H1 (cell line): ENCODE measurements around the gene SLC25A6. TPM values are rescaled to one million over a fixed set of nuclear protein-coding genes. Genes with fewer than 3 reads are reported as not detected.

Experiments
- CTCF ChIA-PET: fragments of 300-600 bp; sonication (Branson Sonifier 250); formaldehyde crosslinking; loops from one replicate; lab custom pipeline; 2021; ENCODE audit not compliant: partially characterized antibody; lab: Charles Lee
- POLR2A ChIA-PET: fragments of 300-600 bp; sonication (Branson Sonifier 250); formaldehyde crosslinking; loops from one replicate; lab custom pipeline; 2021; ENCODE audit warnings: inconsistent platforms; ENCODE audit not compliant: partially characterized antibody; lab: Charles Lee
- DNase-seq, 2 experiments: peaks; one replicate each; pipeline versions ENCODE4 v3.0.0 to v3.0.0-alpha.2; 2010 to 2022; ENCODE audit warnings: low spot score in 2 of 2, low read depth in 1 of 2, mixed read lengths in 1 of 2
- FAIRE-seq: peaks from 2 replicates; lab custom pipeline; 2011; peaks lifted over from hg19 to GRCh38; lab: Jason Lieb, UNC
- H2AFZ ChIP-seq: 2 replicates; pipeline ENCODE4 v1.8.1; 2012; ENCODE audit warnings: low read length, inconsistent platforms
- H2AK5ac ChIP-seq: 2 replicates; pipeline ENCODE4 v1.6.1; 2013; ENCODE audit warnings: low read depth, low read length
- H2BK120ac ChIP-seq: replicated peaks from 2 replicates; pipeline ENCODE3; 2013; ENCODE audit warnings: low read depth, low read length, inconsistent platforms
- H2BK12ac ChIP-seq: 2 replicates; pipeline ENCODE4 v1.6.1; 2013; ENCODE audit warnings: low read depth, low read length
- H2BK15ac ChIP-seq: 2 replicates; pipeline ENCODE4 v1.6.1; 2013; ENCODE audit warnings: low read length
- H2BK20ac ChIP-seq: 2 replicates; pipeline ENCODE4 v1.6.1; 2013; ENCODE audit warnings: low read length
- H2BK5ac ChIP-seq: 2 replicates; pipeline ENCODE4 v1.6.1; 2013; ENCODE audit warnings: low read depth, low read length
- H3K14ac ChIP-seq: 2 replicates; pipeline ENCODE4 v1.6.1; 2013; ENCODE audit warnings: inconsistent platforms; ENCODE audit not compliant: insufficient read length
- H3K18ac ChIP-seq: 2 replicates; pipeline ENCODE4 v1.6.1; 2013; ENCODE audit warnings: low read length; ENCODE audit errors: extremely low read depth
- H3K23ac ChIP-seq: 2 replicates; pipeline ENCODE4 v1.6.1; 2013; ENCODE audit warnings: inconsistent platforms; ENCODE audit not compliant: insufficient read length
- H3K23me2 ChIP-seq: 2 replicates; pipeline ENCODE4 v1.6.1; 2013; ENCODE audit warnings: low read depth, low read length
- H3K27ac ChIP-seq: 2 replicates; pipeline ENCODE4 v1.6.1; 2011; ENCODE audit warnings: low read depth, low read length, inconsistent platforms
- H3K27me3 ChIP-seq, 4 experiments: replicated peaks in 1 of 4; 1 replicate in 1 of 4; 2 replicates in 3 of 4; pipeline versions ENCODE4 v1.6.1 to v1.8.1; 2011 to 2013; ENCODE audit warnings: low read length in 3 of 4, mild to moderate bottlenecking in 3 of 4, inconsistent platforms in 2 of 4, mixed read lengths in 2 of 4, moderate library complexity in 1 of 4; ENCODE audit not compliant: control insufficient read depth in 3 of 4, insufficient read depth in 3 of 4; ENCODE audit errors: extremely low read depth in 1 of 4
- H3K36me3 ChIP-seq, 4 experiments: 2 replicates each; pipeline versions ENCODE4 v1.6.1 to v1.8.1; 2011 to 2013; ENCODE audit warnings: mild to moderate bottlenecking in 4 of 4, low read length in 3 of 4, moderate library complexity in 2 of 4, control low read depth in 1 of 4, inconsistent platforms in 1 of 4; ENCODE audit not compliant: insufficient read depth in 4 of 4, control insufficient read depth in 2 of 4
- H3K4ac ChIP-seq: replicated peaks from 2 replicates; pipeline ENCODE3; 2013; ENCODE audit warnings: low read length, low read depth, mixed read lengths, inconsistent platforms; ENCODE audit not compliant: insufficient read length
- H3K4me1 ChIP-seq, 4 experiments: replicated peaks in 1 of 4; 1 replicate in 1 of 4; 2 replicates in 3 of 4; pipeline versions ENCODE4 v1.6.1 to v1.8.1; 2011 to 2013; ENCODE audit warnings: low read length in 3 of 4, inconsistent platforms in 2 of 4, mixed read lengths in 1 of 4; ENCODE audit not compliant: insufficient read depth in 4 of 4, control insufficient read depth in 3 of 4
- H3K4me2 ChIP-seq, 2 experiments: 2 replicates each; pipeline versions ENCODE4 v1.6.1 to v1.8.1; 2011 to 2013; ENCODE audit warnings: low read depth in 2 of 2, low read length in 2 of 2, control low read depth in 1 of 2, inconsistent platforms in 1 of 2, mild to moderate bottlenecking in 1 of 2; ENCODE audit not compliant: insufficient read depth in 1 of 2
- H3K4me3 ChIP-seq, 4 experiments: fragments of 200-600, 300-600 bp in 1 of 4; sonication (generic), shearing (Covaris generic), sonication (Bioruptor Twin) in 1 of 4; 2 replicates each; pipeline versions ENCODE4 v1.5.1 to v1.8.1; 2011 to 2016; ENCODE audit warnings: low read length in 4 of 4, low read depth in 3 of 4, control low read depth in 2 of 4, inconsistent platforms in 2 of 4, mild to moderate bottlenecking in 2 of 4, mixed read lengths in 1 of 4, moderate library complexity in 1 of 4; ENCODE audit not compliant: insufficient read depth in 2 of 4; ENCODE audit errors: extremely low read depth in 1 of 4
- H3K56ac ChIP-seq: replicated peaks from 2 replicates; pipeline ENCODE3; 2013; ENCODE audit warnings: low read depth, mild to moderate bottlenecking, mixed read lengths, low read length, inconsistent platforms; ENCODE audit not compliant: insufficient read length
- H3K79me1 ChIP-seq: 2 replicates; pipeline ENCODE4 v1.6.1; 2013; ENCODE audit warnings: low read depth, low read length, control low read depth
- H3K79me2 ChIP-seq, 2 experiments: 2 replicates each; pipeline versions ENCODE4 v1.6.1 to v1.8.1; 2012 to 2013; ENCODE audit warnings: low read length in 2 of 2, mild to moderate bottlenecking in 2 of 2, inconsistent platforms in 1 of 2; ENCODE audit not compliant: insufficient read depth in 2 of 2, control insufficient read depth in 1 of 2
- H3K9ac ChIP-seq, 4 experiments: replicated peaks in 1 of 4; 1 replicate in 1 of 4; 2 replicates in 3 of 4; pipeline versions ENCODE4 v1.6.1 to v1.8.1; 2011 to 2013; ENCODE audit warnings: low read depth in 3 of 4, low read length in 3 of 4, control low read depth in 2 of 4, mild to moderate bottlenecking in 2 of 4, moderate library complexity in 2 of 4, inconsistent platforms in 1 of 4; ENCODE audit errors: extremely low read depth in 1 of 4
- H3K9me3 ChIP-seq, 2 experiments: 2 replicates each; pipeline versions ENCODE4 v1.6.1 to v1.8.1; 2012 to 2013; ENCODE audit warnings: mild to moderate bottlenecking in 2 of 2, moderate library complexity in 2 of 2, control low read depth in 1 of 2, inconsistent platforms in 1 of 2, low read depth in 1 of 2, low read length in 1 of 2, mixed read lengths in 1 of 2; ENCODE audit not compliant: insufficient read depth in 2 of 2
- H4K20me1 ChIP-seq, 2 experiments: replicated peaks in 1 of 2; 2 replicates each; pipeline versions ENCODE3 to v1.8.1; 2011 to 2013; ENCODE audit warnings: inconsistent platforms in 2 of 2, low read length in 2 of 2, mild to moderate bottlenecking in 1 of 2; ENCODE audit not compliant: insufficient read depth in 2 of 2, control insufficient read depth in 1 of 2
- H4K5ac ChIP-seq: 2 replicates; pipeline ENCODE4 v1.6.1; 2013; ENCODE audit warnings: low read length, low read depth, mixed read lengths, inconsistent platforms; ENCODE audit not compliant: insufficient read length
- H4K8ac ChIP-seq: 2 replicates; pipeline ENCODE4 v1.8.0; 2013; ENCODE audit warnings: mild to moderate bottlenecking, moderate library complexity, low read length, inconsistent platforms; ENCODE audit not compliant: insufficient read depth; ENCODE audit errors: extremely low read depth
- H4K91ac ChIP-seq: replicated peaks from 2 replicates; pipeline ENCODE3; 2013; ENCODE audit warnings: low read length, mixed read lengths, inconsistent platforms; ENCODE audit not compliant: insufficient read length
- ATF2 ChIP-seq: IDR thresholded peaks from 2 replicates; pipeline ENCODE4 v1.6.1; 2012; ENCODE audit warnings: low read length, inconsistent platforms
- EGR1 ChIP-seq: IDR thresholded peaks from 2 replicates; pipeline ENCODE4 v1.6.1; 2011; ENCODE audit warnings: low read depth, low read length, borderline replicate concordance
- KDM5A ChIP-seq: fragments of 200-600 bp; IDR thresholded peaks from 2 replicates; pipeline ENCODE4 v1.7.1; 2012; ENCODE audit warnings: mild to moderate bottlenecking, low read length, inconsistent platforms, mixed read lengths
- MAX ChIP-seq: IDR thresholded peaks from 2 replicates; pipeline ENCODE4 v1.6.1; 2012; ENCODE audit warnings: inconsistent platforms
- POLR2AphosphoS5 ChIP-seq: IDR thresholded peaks from 2 replicates; pipeline ENCODE4 v1.6.1; 2011; ENCODE audit warnings: low read depth, low read length
- SIX5 ChIP-seq: IDR thresholded peaks from 2 replicates; pipeline ENCODE4 v1.6.1; 2011; ENCODE audit warnings: mild to moderate bottlenecking, low read depth, low read length
- TEAD4 ChIP-seq: IDR thresholded peaks from 2 replicates; pipeline ENCODE4 v1.6.1; 2012; ENCODE audit warnings: low read depth, low read length, inconsistent platforms, mixed read lengths
- WGBS, 2 experiments: shearing (Covaris generic) in 1 of 2; methylation state at CpG; one replicate each; pipeline versions ENCODE4 v1.1.6 to v1.1.7; 2013 to 2015; ENCODE audit warnings: low lambda C conversion rate in 2 of 2, mixed read lengths in 2 of 2, inconsistent platforms in 1 of 2, low coverage in 1 of 2, missing lambda C conversion rate in 1 of 2; ENCODE audit not compliant: insufficient replicate concordance in 2 of 2, insufficient coverage in 1 of 2, insufficient read length in 1 of 2; ENCODE audit errors: extremely low coverage in 1 of 2, missing lambda C conversion rate in 1 of 2; 5-methylcytosine and 5-hydroxymethylcytosine counted together
- long read RNA-seq, 2 experiments: library from RNA in 1 of 2; library from capped mRNA in 1 of 2; stranded (forward); transcript quantifications; one replicate each; pipeline ENCODE4 v2.0.0, GENCODE V29; 2021; ENCODE audit warnings: inconsistent platforms in 1 of 2
- polyA minus RNA-seq, 3 experiments: library from RNA; depleted of rRNA, polyadenylated mRNA; stranded (reverse); fragments of >200 nt; gene quantifications; 1 replicate in 2 of 3; 2 replicates in 1 of 3; pipeline ENCODE4 v1.2.3, GENCODE V29; 2011
- polyA plus RNA-seq, 7 experiments: library from polyadenylated mRNA; depleted of rRNA in 3 of 7; stranded (reverse) in 5 of 7; unstranded in 2 of 7; fragments of >200 nt in 5 of 7; fragments of 200-250 nt in 2 of 7; gene quantifications; 1 replicate in 5 of 7; 2 replicates in 1 of 7; 4 replicates in 1 of 7; pipeline versions ENCODE4 v1.2.1 to v1.2.3, GENCODE V29; 2011 to 2013; ENCODE audit warnings: missing spikeins in 2 of 7, mixed read lengths in 2 of 7
- total RNA-seq: library from RNA; stranded (reverse); fragmentation: NEBNext Ultra II Directional; extraction: Animal tissue kit (Norgen Biotek cat#: 25700); gene quantifications from 2 replicates; pipeline ENCODE4 v1.2.1, GENCODE V29; 2021

Gene SLC25A6
- total RNA-seq (487 and 514 TPM in 2 replicates), polyA plus RNA-seq (2011; rRNA removed) (1,220 and 1,529 TPM in 2 replicates), polyA minus RNA-seq (2011; rRNA and poly(A)+ RNA removed) (356 and 371 TPM in 2 replicates)
- polyA plus RNA-seq (2011; cell fraction: cytosol; rRNA removed), result 1,117 TPM
- 686 TPM for polyA plus RNA-seq (2011; cell fraction: nucleus; rRNA removed)
- 559 to 826 TPM (median 767 TPM) in 4 replicates for polyA plus RNA-seq (2012, experiment 1 of 2)
- 674 TPM for polyA plus RNA-seq (2012, experiment 2 of 2)
- polyA plus RNA-seq (2013, experiment 1 of 2), result 424 TPM
- 418 TPM for polyA plus RNA-seq (2013, experiment 2 of 2)
- polyA minus RNA-seq (2011; cell fraction: cytosol; rRNA and poly(A)+ RNA removed), result 639 TPM
- 472 TPM for polyA minus RNA-seq (2011; cell fraction: nucleus; rRNA and poly(A)+ RNA removed)
- long read RNA-seq, experiment 1, transcript SLC25A6-201 (4 exons, 2,062 nt), result major isoform, 476 of 811 reads
- long read RNA-seq, experiment 1, partial matches to known transcripts, result 326 of 811 reads
- long read RNA-seq, experiment 1, other reads (novel, unspliced or antisense), result 9 of 811 reads
- long read RNA-seq, experiment 2, transcript SLC25A6-201 (4 exons, 2,062 nt), result major isoform, 1,146 of 1,236 reads
- long read RNA-seq, experiment 2, partial matches to known transcripts, result 44 of 1,236 reads
- long read RNA-seq, experiment 2, other reads (novel, unspliced or antisense), result 46 of 1,236 reads

- peaks cover 26 to 53% of the 10 kb centered on the region in 2 experiments for H4K20me1 ChIP-seq
- H3K18ac ChIP-seq, result peak within 1 kb of the TSS; percentile 99
- ChIA-PET POLR2A (no interaction called here), CTCF (no interaction called here)
- WGBS, 2 experiments, result 1% methylated on average over 47 of the region's 90 CpGs; no CpG with 5 or more reads in 1 of the 2 experiments
- H3K23ac ChIP-seq, result no peak within 1 kb of the TSS
- H4K91ac ChIP-seq, result peak within 1 kb of the TSS; percentile 100
- no peak within 1 kb of the TSS for H2AK5ac ChIP-seq
- H3K4me2 ChIP-seq, result peak within 1 kb of the TSS; percentile 86 to 88
- H3K79me1 ChIP-seq, result peaks cover 13% of the 10 kb centered on the region
- peaks cover 0 to 5% (median 2%) of the 10 kb centered on the region in 4 experiments; a peak in 4 of 7 replicates for H3K4me1 ChIP-seq
- peak within 1 kb of the TSS; percentile 46; the same call in 1 of the 2 replicates for H2BK15ac ChIP-seq
- no peaks in the 10 kb centered on the region for H3K27me3 ChIP-seq
- H2BK20ac ChIP-seq, result no peak within 1 kb of the TSS
- H3K9ac ChIP-seq, result peak within 1 kb of the TSS; percentile 93 to 99 (median 99)
- no peaks in the 10 kb centered on the region for H3K9me3 ChIP-seq
- FAIRE-seq (no peak), DNase-seq (peak; percentile 94 to 99)
- H3K27ac ChIP-seq, result peak within 1 kb of the TSS; percentile 99
- peak within 1 kb of the TSS; percentile 99 for H4K8ac ChIP-seq
- peak within 1 kb of the TSS; percentile 33; the same call in 1 of the 2 replicates for H2BK12ac ChIP-seq
- H3K23me2 ChIP-seq, result peaks cover 15% of the 10 kb centered on the region; the same call in 1 of the 2 replicates
- H3K4ac ChIP-seq, result peak within 1 kb of the TSS; percentile 100
- peak within 1 kb of the TSS; percentile 100 for H3K56ac ChIP-seq
- H3K36me3 ChIP-seq, result peaks cover 36 to 45% (median 41%) of the 10 kb centered on the region in 4 experiments
- peak within 1 kb of the TSS; percentile 100 for H2BK5ac ChIP-seq
- H2AFZ ChIP-seq, result no peak within 1 kb of the TSS
- peak within 1 kb of the TSS; percentile 94 to 100 (median 98) for H3K4me3 ChIP-seq
- H3K14ac ChIP-seq, result peak within 1 kb of the TSS; percentile 53
- peaks cover 23 to 80% of the 10 kb centered on the region in 2 experiments for H3K79me2 ChIP-seq
- H4K5ac ChIP-seq, result peak within 1 kb of the TSS; percentile 100
- peak within 1 kb of the TSS; percentile 96 for H2BK120ac ChIP-seq
- no peak for TF ChIP-seq KDM5A
- no peak for TF ChIP-seq SIX5
- TF ChIP-seq EGR1, result peak; percentile 99
- peak; percentile 60; the same call in 1 of the 2 replicates for TF ChIP-seq MAX
- TF ChIP-seq ATF2, result no peak; the same call in none of the 2 replicates
- peak; percentile 88 for TF ChIP-seq POLR2AphosphoS5
- TF ChIP-seq TEAD4, result peak; percentile 24; the same call in 1 of the 2 replicates
Observed at GRCh38 chrX:1391707-1392375, at the start of gene SLC25A6. SLC25A6 (minus strand) TSS chrX:1392113; CDS start chrX:1392009, 104 bp downstream.
